Liver (tissue), 9 donors: ENCODE measurements around the gene NEXMIF. TPM values are rescaled to one million over a fixed set of nuclear protein-coding genes. Genes with fewer than 3 reads are reported as not detected.

ENCODE experiments used
- DNase-seq: peaks from one replicate; pipeline ENCODE4 v3.0.0-alpha.2; 2017; ENCODE audit warnings: low spot score
- H3K27ac ChIP-seq, 2 donors: one replicate each; pipeline ENCODE4 v1.7.0; 2013; ENCODE audit warnings: inconsistent platforms in 2 of 2, low read length in 2 of 2, control low read depth in 1 of 2, low read depth in 1 of 2, mild to moderate bottlenecking in 1 of 2
- H3K27me3 ChIP-seq, 4 donors: one replicate each; pipeline versions ENCODE4 v1.6.1 to v1.7.0; 2013; ENCODE audit warnings: low read length in 3 of 4, inconsistent platforms in 1 of 4, mild to moderate bottlenecking in 1 of 4, moderate library complexity in 1 of 4; ENCODE audit not compliant: control insufficient read depth in 4 of 4, insufficient read depth in 4 of 4
- H3K36me3 ChIP-seq, 4 donors: one replicate each; pipeline versions ENCODE4 v1.6.1 to v1.7.0; 2013; ENCODE audit warnings: low read length in 3 of 4, mild to moderate bottlenecking in 3 of 4, low read depth in 1 of 4, moderate library complexity in 1 of 4; ENCODE audit not compliant: control insufficient read depth in 4 of 4, insufficient read depth in 3 of 4
- H3K4me1 ChIP-seq, 4 donors: one replicate each; pipeline versions ENCODE4 v1.6.1 to v1.7.0; 2013; ENCODE audit warnings: low read length in 3 of 4, mild to moderate bottlenecking in 3 of 4, moderate library complexity in 1 of 4; ENCODE audit not compliant: control insufficient read depth in 4 of 4, insufficient read depth in 4 of 4
- H3K4me3 ChIP-seq, 3 donors: one replicate each; pipeline versions ENCODE4 v1.6.1 to v1.7.0; 2013; ENCODE audit warnings: low read length in 3 of 3, control low read depth in 1 of 3, low read depth in 1 of 3, mild to moderate bottlenecking in 1 of 3
- H3K9ac ChIP-seq, 2 donors: one replicate each; pipeline ENCODE4 v1.7.0; 2013; ENCODE audit warnings: low read length in 2 of 2, mild to moderate bottlenecking in 2 of 2, moderate library complexity in 2 of 2, control low read depth in 1 of 2, low read depth in 1 of 2
- H3K9me3 ChIP-seq, 4 donors: one replicate each; pipeline versions ENCODE4 v1.6.1 to v1.7.0; 2013; ENCODE audit warnings: low read length in 3 of 4; ENCODE audit not compliant: control insufficient read depth in 4 of 4
- EGR1 ChIP-seq, 2 donors: IDR thresholded peaks; 2 replicates each; pipeline ENCODE4 v1.6.1; 2016 to 2018; ENCODE audit warnings: antibody characterized with exemption in 2 of 2, low read depth in 2 of 2
- FOXA1 ChIP-seq: IDR thresholded peaks from 2 replicates; pipeline ENCODE4 v1.6.1; 2016; ENCODE audit warnings: antibody characterized with exemption
- GABPA ChIP-seq, 2 donors: IDR thresholded peaks in 1 of 2; conservative IDR thresholded peaks in 1 of 2; 2 replicates each; pipeline ENCODE4 v1.6.1; 2016; ENCODE audit warnings: antibody characterized with exemption in 2 of 2, mild to moderate bottlenecking in 1 of 2, moderate library complexity in 1 of 2
- HNF4G ChIP-seq: IDR thresholded peaks from 2 replicates; pipeline ENCODE4 v1.6.1; 2016; ENCODE audit warnings: antibody characterized with exemption
- JUND ChIP-seq, 2 donors: IDR thresholded peaks; 2 replicates each; pipeline ENCODE4 v1.6.1; 2016; ENCODE audit warnings: antibody characterized with exemption in 2 of 2
- NR2F2 ChIP-seq: IDR thresholded peaks from 2 replicates; pipeline ENCODE4 v1.6.1; 2016; ENCODE audit warnings: antibody characterized with exemption
- RAD21 ChIP-seq, 2 donors: IDR thresholded peaks; 2 replicates each; pipeline ENCODE4 v1.6.1; 2016; ENCODE audit warnings: antibody characterized with exemption in 2 of 2, mild to moderate bottlenecking in 2 of 2
- RXRA ChIP-seq, 2 donors: IDR thresholded peaks; 2 replicates each; pipeline ENCODE4 v1.6.1; 2017 to 2018; ENCODE audit warnings: antibody characterized with exemption in 2 of 2, mild to moderate bottlenecking in 1 of 2
- SP1 ChIP-seq: IDR thresholded peaks from 2 replicates; pipeline ENCODE4 v1.6.1; 2018; ENCODE audit warnings: antibody characterized with exemption, mild to moderate bottlenecking
- TAF1 ChIP-seq: conservative IDR thresholded peaks from 2 replicates; pipeline ENCODE4 v1.6.1; 2016; ENCODE audit warnings: antibody characterized with exemption, mild to moderate bottlenecking
- YY1 ChIP-seq: IDR thresholded peaks from 2 replicates; pipeline ENCODE4 v1.6.1; 2016; ENCODE audit warnings: antibody characterized with exemption, mild to moderate bottlenecking
- WGBS: extraction: QIAGEN DNeasy Blood & Tissue Kit; methylation state at CpG from one replicate; pipeline ENCODE4 v1.1.7; 2013; 5-methylcytosine and 5-hydroxymethylcytosine counted together
- polyA plus RNA-seq, 2 donors: library from polyadenylated mRNA; stranded (reverse) in 1 of 2; unstranded in 1 of 2; fragments of 200-250 nt in 1 of 2; fragments of >200 nt in 1 of 2; fragmentation: Nextera tagmentation in 1 of 2; extraction: Ambion mirVana in 1 of 2; gene quantifications; one replicate each; pipeline versions ENCODE4 v1.2.1 to v1.2.3, GENCODE V29; 2013 to 2015
- total RNA-seq, 2 donors: library from RNA; depleted of rRNA; stranded (reverse); fragments of >200 nt; gene quantifications; one replicate each; pipeline ENCODE4 v1.2.3, GENCODE V29; 2014
- TF ChIP-seq, protein P1 (sequence below): IDR thresholded peaks from 2 replicates; pipeline ENCODE4 v1.6.1; 2016; ENCODE audit warnings: antibody characterized with exemption, mild to moderate bottlenecking
- TF ChIP-seq, protein P2 (sequence below): IDR thresholded peaks from 2 replicates; pipeline ENCODE4 v1.6.1; 2016; ENCODE audit warnings: antibody characterized with exemption
- TF ChIP-seq, protein P3 (sequence below): fragments of 150-350 bp; IDR thresholded peaks from 2 replicates; pipeline ENCODE4 v1.5.1; 2017; ENCODE audit warnings: improper control_type of control experiment, low read depth, low read length; ENCODE audit not compliant: missing input control
- TF ChIP-seq, protein P4 (sequence below): IDR thresholded peaks from 2 replicates; pipeline ENCODE4 v1.6.1; 2016; ENCODE audit warnings: antibody characterized with exemption
- donor health status: healthy.
- donor health status: healthy.
- donor health status: healthy.
- donor health status: healthy.
- donor health status: healthy.

The NEXMIF gene
- total and polyA plus RNA-seq, 4 donors, result 0.01 to 0.42 (median 0.06) TPM

DNA sequence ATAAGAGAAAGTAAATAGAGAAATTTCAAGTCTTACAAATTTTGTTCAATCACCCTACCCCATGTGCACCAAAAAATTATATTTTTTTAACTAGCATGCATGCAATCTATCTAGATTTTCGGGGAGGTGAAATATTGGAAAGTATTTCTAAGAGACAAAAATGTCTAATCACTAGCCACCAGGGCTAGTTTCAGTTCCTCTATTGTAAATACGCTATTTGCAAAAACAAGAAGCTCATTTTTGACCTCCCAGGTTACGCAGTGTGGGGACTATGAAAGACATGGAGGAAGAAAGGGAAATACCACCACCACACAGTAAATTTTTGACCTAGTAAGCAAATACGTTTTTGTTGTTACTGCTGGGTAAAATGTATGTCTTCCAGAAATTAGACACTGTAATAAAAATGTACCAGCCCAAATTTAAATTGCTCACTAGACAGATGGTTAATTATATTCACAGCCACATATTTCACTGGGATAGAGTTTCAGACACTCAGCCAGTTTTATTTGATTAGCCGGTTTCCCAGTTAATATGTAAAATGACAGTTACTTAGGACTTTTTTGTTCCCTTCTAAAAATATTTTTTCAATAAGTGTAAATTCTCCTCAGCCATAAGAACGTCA is 2.2 kb downstream of the NEXMIF start (continued):
- TF ChIP-seq, protein P1, sequence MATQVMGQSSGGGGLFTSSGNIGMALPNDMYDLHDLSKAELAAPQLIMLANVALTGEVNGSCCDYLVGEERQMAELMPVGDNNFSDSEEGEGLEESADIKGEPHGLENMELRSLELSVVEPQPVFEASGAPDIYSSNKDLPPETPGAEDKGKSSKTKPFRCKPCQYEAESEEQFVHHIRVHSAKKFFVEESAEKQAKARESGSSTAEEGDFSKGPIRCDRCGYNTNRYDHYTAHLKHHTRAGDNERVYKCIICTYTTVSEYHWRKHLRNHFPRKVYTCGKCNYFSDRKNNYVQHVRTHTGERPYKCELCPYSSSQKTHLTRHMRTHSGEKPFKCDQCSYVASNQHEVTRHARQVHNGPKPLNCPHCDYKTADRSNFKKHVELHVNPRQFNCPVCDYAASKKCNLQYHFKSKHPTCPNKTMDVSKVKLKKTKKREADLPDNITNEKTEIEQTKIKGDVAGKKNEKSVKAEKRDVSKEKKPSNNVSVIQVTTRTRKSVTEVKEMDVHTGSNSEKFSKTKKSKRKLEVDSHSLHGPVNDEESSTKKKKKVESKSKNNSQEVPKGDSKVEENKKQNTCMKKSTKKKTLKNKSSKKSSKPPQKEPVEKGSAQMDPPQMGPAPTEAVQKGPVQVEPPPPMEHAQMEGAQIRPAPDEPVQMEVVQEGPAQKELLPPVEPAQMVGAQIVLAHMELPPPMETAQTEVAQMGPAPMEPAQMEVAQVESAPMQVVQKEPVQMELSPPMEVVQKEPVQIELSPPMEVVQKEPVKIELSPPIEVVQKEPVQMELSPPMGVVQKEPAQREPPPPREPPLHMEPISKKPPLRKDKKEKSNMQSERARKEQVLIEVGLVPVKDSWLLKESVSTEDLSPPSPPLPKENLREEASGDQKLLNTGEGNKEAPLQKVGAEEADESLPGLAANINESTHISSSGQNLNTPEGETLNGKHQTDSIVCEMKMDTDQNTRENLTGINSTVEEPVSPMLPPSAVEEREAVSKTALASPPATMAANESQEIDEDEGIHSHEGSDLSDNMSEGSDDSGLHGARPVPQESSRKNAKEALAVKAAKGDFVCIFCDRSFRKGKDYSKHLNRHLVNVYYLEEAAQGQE, result no peak
- TF ChIP-seq FOXA1, result no peak
- no peak for TF ChIP-seq JUND (IDR thresholded peaks at IDR 0.05)
- TF ChIP-seq NR2F2, result no peak
- TF ChIP-seq YY1, result no peak

DNA sequence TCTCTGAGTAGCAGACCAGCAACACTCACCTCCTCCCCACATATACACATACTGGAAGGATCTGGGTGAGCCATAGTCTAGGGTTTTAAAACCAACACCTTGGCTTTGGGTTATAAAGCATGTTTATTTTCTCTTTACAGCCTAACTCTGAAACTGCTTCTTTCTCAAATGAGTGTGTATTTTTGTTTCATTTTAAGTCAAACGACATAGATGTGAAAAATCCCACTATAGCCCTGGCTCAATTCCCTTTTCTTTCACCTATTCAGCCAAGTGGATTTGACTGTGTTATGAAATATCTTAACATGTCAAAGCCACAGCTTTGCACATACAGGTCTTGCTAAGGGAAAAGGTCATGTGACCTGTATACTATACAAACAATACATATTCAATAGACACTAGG is 13.8 kb downstream of the NEXMIF start:
- Histone ChIP-seq H3K27me3 (no peaks in the 10 kb centered on the region), H3K27ac (no peak overlapping the region), H3K36me3 (no peaks in the 10 kb centered on the region), H3K4me1 (no peaks in the 10 kb centered on the region), H3K9me3 (no peaks in the 10 kb centered on the region), H3K9ac (no peak overlapping the region), H3K4me3 (no peak overlapping the region)
- no peak for TF ChIP-seq SP1
- TF ChIP-seq, protein P2, sequence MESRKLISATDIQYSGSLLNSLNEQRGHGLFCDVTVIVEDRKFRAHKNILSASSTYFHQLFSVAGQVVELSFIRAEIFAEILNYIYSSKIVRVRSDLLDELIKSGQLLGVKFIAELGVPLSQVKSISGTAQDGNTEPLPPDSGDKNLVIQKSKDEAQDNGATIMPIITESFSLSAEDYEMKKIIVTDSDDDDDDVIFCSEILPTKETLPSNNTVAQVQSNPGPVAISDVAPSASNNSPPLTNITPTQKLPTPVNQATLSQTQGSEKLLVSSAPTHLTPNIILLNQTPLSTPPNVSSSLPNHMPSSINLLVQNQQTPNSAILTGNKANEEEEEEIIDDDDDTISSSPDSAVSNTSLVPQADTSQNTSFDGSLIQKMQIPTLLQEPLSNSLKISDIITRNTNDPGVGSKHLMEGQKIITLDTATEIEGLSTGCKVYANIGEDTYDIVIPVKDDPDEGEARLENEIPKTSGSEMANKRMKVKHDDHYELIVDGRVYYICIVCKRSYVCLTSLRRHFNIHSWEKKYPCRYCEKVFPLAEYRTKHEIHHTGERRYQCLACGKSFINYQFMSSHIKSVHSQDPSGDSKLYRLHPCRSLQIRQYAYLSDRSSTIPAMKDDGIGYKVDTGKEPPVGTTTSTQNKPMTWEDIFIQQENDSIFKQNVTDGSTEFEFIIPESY, result no peak
- TF ChIP-seq, protein P3, sequence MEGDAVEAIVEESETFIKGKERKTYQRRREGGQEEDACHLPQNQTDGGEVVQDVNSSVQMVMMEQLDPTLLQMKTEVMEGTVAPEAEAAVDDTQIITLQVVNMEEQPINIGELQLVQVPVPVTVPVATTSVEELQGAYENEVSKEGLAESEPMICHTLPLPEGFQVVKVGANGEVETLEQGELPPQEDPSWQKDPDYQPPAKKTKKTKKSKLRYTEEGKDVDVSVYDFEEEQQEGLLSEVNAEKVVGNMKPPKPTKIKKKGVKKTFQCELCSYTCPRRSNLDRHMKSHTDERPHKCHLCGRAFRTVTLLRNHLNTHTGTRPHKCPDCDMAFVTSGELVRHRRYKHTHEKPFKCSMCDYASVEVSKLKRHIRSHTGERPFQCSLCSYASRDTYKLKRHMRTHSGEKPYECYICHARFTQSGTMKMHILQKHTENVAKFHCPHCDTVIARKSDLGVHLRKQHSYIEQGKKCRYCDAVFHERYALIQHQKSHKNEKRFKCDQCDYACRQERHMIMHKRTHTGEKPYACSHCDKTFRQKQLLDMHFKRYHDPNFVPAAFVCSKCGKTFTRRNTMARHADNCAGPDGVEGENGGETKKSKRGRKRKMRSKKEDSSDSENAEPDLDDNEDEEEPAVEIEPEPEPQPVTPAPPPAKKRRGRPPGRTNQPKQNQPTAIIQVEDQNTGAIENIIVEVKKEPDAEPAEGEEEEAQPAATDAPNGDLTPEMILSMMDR, result no peak
- no peak for TF ChIP-seq RAD21 (IDR thresholded peaks at IDR 0.05)
- no peak for TF ChIP-seq HNF4G
- no peak for TF ChIP-seq RXRA (IDR thresholded peaks at IDR 0.05)
- DNase-seq, result no peak
- WGBS, result 59% methylated on average over 1 of the region's 1 CpG

DNA sequence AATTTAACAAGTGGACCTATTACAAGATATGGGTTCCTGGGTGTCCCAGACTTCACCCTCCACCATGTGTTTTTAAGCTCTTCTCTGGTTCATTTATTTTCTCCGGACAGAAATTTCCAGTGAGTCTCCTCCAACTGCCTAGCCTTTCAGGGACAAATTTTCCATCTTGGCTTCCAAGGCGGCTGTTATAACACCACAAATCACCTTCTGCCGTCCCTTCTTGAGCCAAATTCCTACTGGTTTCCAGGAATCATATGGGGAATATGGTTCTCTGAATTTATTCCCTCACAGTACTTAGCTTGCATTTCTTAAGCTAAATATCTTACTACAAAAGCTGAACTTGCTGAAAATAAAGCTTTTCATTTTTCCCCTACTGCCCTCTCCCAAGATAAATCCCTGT is 18.8 kb downstream of the NEXMIF start:
- Histone ChIP-seq H3K4me1 (peaks cover 0 to 4% (median 0%) of the 10 kb centered on the region in 4 donors), H3K9ac (no peak overlapping the region), H3K9me3 (no peaks in the 10 kb centered on the region), H3K27me3 (no peaks in the 10 kb centered on the region), H3K36me3 (no peaks in the 10 kb centered on the region), H3K4me3 (no peak overlapping the region), H3K27ac (no peak overlapping the region)
- WGBS, result 87% methylated on average over 3 of the region's 3 CpGs
- no peak for DNase-seq
- TF ChIP-seq, protein P1, result no peak
- TF ChIP-seq GABPA (IDR thresholded peaks at IDR 0.05 in 1 of 2, conservative IDR thresholded peaks at IDR 0.05 in 1 of 2) (no peak), TAF1 (no peak), EGR1 (IDR thresholded peaks at IDR 0.05; ENCODE audit: low read depth in 2 of 2) (no peak), SP1 (no peak), RAD21 (IDR thresholded peaks at IDR 0.05) (no peak), HNF4G (no peak)
- TF ChIP-seq, protein P3, result no peak
- TF ChIP-seq, protein P4, sequence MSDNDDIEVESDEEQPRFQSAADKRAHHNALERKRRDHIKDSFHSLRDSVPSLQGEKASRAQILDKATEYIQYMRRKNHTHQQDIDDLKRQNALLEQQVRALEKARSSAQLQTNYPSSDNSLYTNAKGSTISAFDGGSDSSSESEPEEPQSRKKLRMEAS, result no peak
